SK-N-SH (cell line): ENCODE data around the gene MRM2. TPM values are rescaled to one million over a fixed set of nuclear protein-coding genes. Genes with fewer than 3 reads are reported as not detected.

ENCODE experiments used
- CTCF ChIA-PET: fragments of 300-600, 350-600 bp; formaldehyde crosslinking; extraction: SDS; loops from one replicate; lab custom pipeline; 2021; lab: Yijun Ruan, JAX
- POLR2A ChIA-PET: fragments of 350-600 bp; sonication (Branson Sonifier 250); formaldehyde crosslinking; extraction: SDS; loops from one replicate; lab custom pipeline; 2020; ENCODE audit warnings: antibody characterized with exemption, inconsistent platforms; lab: Yijun Ruan, JAX
- DNase-seq: peaks from one replicate; pipeline ENCODE4 v3.0.0; 2012
- H2AFZ ChIP-seq: fragments of 200-600 bp; sonication (generic); 2 replicates; pipeline ENCODE4 v1.8.1; 2016; ENCODE audit warnings: antibody characterized with exemption, mild to moderate bottlenecking, low read depth
- H3F3A ChIP-seq: fragments of 200-600 bp; sonication (generic); replicated peaks from 2 replicates; pipeline ENCODE3; 2016; ENCODE audit warnings: antibody characterized with exemption, mild to moderate bottlenecking; ENCODE audit not compliant: insufficient read depth
- H3K27ac ChIP-seq, 2 experiments: fragments of 200-500 bp in 1 of 2; fragments of 200-600 bp in 1 of 2; sonication (Bioruptor generic) in 1 of 2; sonication (generic), shearing (Covaris generic) in 1 of 2; 2 replicates each; pipeline versions ENCODE4 v1.5.1 to v1.6.1; 2014 to 2016; ENCODE audit warnings: low read depth in 2 of 2, inconsistent platforms in 1 of 2, low read length in 1 of 2, mild to moderate bottlenecking in 1 of 2, mixed read lengths in 1 of 2
- H3K27me3 ChIP-seq: fragments of 200-600 bp; sonication (generic), shearing (Covaris generic); 2 replicates; pipeline ENCODE4 v1.6.1; 2016; ENCODE audit warnings: mixed run types; ENCODE audit not compliant: insufficient read depth
- H3K36me3 ChIP-seq, 2 experiments: fragments of 200-500 bp in 1 of 2; fragments of 200-600 bp in 1 of 2; sonication (Bioruptor generic) in 1 of 2; sonication (generic) in 1 of 2; replicated peaks in 1 of 2; 2 replicates each; pipeline versions ENCODE3 to v1.5.1; 2014 to 2016; ENCODE audit warnings: low read length in 1 of 2, mild to moderate bottlenecking in 1 of 2; ENCODE audit not compliant: insufficient read depth in 2 of 2, control insufficient read depth in 1 of 2
- H3K4me1 ChIP-seq, 2 experiments: fragments of 200-500 bp in 1 of 2; fragments of 200-600 bp in 1 of 2; sonication (Bioruptor generic) in 1 of 2; sonication (generic), shearing (Covaris generic) in 1 of 2; 2 replicates each; pipeline versions ENCODE4 v1.5.1 to v1.6.1; 2014 to 2016; ENCODE audit warnings: low read depth in 1 of 2, low read length in 1 of 2, mixed run types in 1 of 2; ENCODE audit not compliant: insufficient read depth in 2 of 2, control insufficient read depth in 1 of 2
- H3K4me2 ChIP-seq: fragments of 200-600 bp; sonication (generic), shearing (Covaris generic); 2 replicates; pipeline ENCODE4 v1.6.1; 2017; ENCODE audit warnings: mixed run types
- H3K4me3 ChIP-seq, 2 experiments: fragments of 200-500 bp in 1 of 2; fragments of 200-600 bp in 1 of 2; sonication (Bioruptor generic) in 1 of 2; sonication (generic), shearing (Covaris generic) in 1 of 2; 2 replicates each; pipeline versions ENCODE4 v1.5.1 to v1.8.1; 2014 to 2016; ENCODE audit warnings: low read depth in 2 of 2, inconsistent platforms in 1 of 2, low read length in 1 of 2, mild to moderate bottlenecking in 1 of 2, mixed read lengths in 1 of 2, moderate library complexity in 1 of 2
- H3K79me2 ChIP-seq: fragments of 200-600 bp; sonication (generic); 2 replicates; pipeline ENCODE4 v1.8.1; 2017; ENCODE audit warnings: mild to moderate bottlenecking; ENCODE audit not compliant: insufficient read depth
- H3K9ac ChIP-seq: fragments of 200-600 bp; sonication (generic); 2 replicates; pipeline ENCODE4 v1.6.1; 2017; ENCODE audit warnings: mixed run types
- H3K9me2 ChIP-seq: fragments of 200-600 bp; sonication (generic); 2 replicates; pipeline ENCODE4 v1.6.1; 2017; ENCODE audit warnings: mixed run types
- H3K9me3 ChIP-seq: fragments of 200-600 bp; sonication (generic); 2 replicates; pipeline ENCODE4 v1.6.1; 2017; ENCODE audit warnings: mixed run types, mild to moderate bottlenecking, moderate library complexity
- H4K20me1 ChIP-seq: fragments of 200-600 bp; sonication (generic); 2 replicates; pipeline ENCODE4 v1.6.1; 2017; ENCODE audit warnings: mild to moderate bottlenecking, mixed run types; ENCODE audit not compliant: insufficient read depth
- EP300 ChIP-seq, 2 experiments: IDR thresholded peaks; 2 replicates each; pipeline versions ENCODE4 v1.4.0 to v1.6.1; 2012; ENCODE audit warnings: borderline replicate concordance in 1 of 2, low read depth in 1 of 2, low read length in 1 of 2
- EZH2phosphoT487 ChIP-seq: fragments of 200-600 bp; sonication (generic); IDR thresholded peaks from 2 replicates; pipeline ENCODE4 v1.6.1; 2017; ENCODE audit warnings: low read depth, mixed run types, mild to moderate bottlenecking, antibody characterized with exemption, moderate library complexity, borderline replicate concordance
- FOXM1 ChIP-seq: IDR thresholded peaks from 2 replicates; pipeline ENCODE4 v1.4.0; 2012; ENCODE audit warnings: low read depth, mild to moderate bottlenecking
- GABPA ChIP-seq: IDR thresholded peaks from 2 replicates; pipeline ENCODE4 v1.4.0; 2012; ENCODE audit warnings: low read depth, mild to moderate bottlenecking
- GATA2 ChIP-seq: sonication (generic); formaldehyde crosslinking; IDR thresholded peaks from 2 replicates; pipeline ENCODE4 v1.5.0; 2020; ENCODE audit warnings: mild to moderate bottlenecking, missing genetic modification reagents
- MAX ChIP-seq: IDR thresholded peaks from 2 replicates; pipeline ENCODE4 v1.4.0; 2012; ENCODE audit warnings: low read depth
- MEF2A ChIP-seq: IDR thresholded peaks from 2 replicates; pipeline ENCODE4 v1.4.0; 2012; ENCODE audit warnings: low read depth, borderline replicate concordance
- MXI1 ChIP-seq: IDR thresholded peaks from 2 replicates; pipeline ENCODE4 v1.6.1; 2012; ENCODE audit warnings: mild to moderate bottlenecking, low read depth, low read length, improper control_type of control experiment
- NFIC ChIP-seq: IDR thresholded peaks from 2 replicates; pipeline ENCODE4 v1.4.0; 2012; ENCODE audit warnings: borderline replicate concordance
- RAD21 ChIP-seq: IDR thresholded peaks from 2 replicates; pipeline ENCODE4 v1.6.1; 2012; ENCODE audit warnings: mild to moderate bottlenecking, low read length
- RCOR1 ChIP-seq: fragments of 150-350 bp; IDR thresholded peaks from 2 replicates; pipeline ENCODE4 v1.6.1; 2017; ENCODE audit warnings: antibody characterized with exemption, low read length
- REST ChIP-seq: IDR thresholded peaks from 2 replicates; pipeline ENCODE4 v1.6.1; 2012; ENCODE audit warnings: mild to moderate bottlenecking, low read depth, low read length, moderate library complexity
- SIN3A ChIP-seq: IDR thresholded peaks from 2 replicates; pipeline ENCODE4 v1.6.1; 2012; ENCODE audit warnings: low read depth, mild to moderate bottlenecking, low read length, moderate library complexity, borderline replicate concordance
- SMC3 ChIP-seq: IDR thresholded peaks from 2 replicates; pipeline ENCODE4 v1.6.1; 2012; ENCODE audit warnings: low read depth, low read length, improper control_type of control experiment
- TAF1 ChIP-seq: IDR thresholded peaks from 2 replicates; pipeline ENCODE4 v1.6.1; 2012; ENCODE audit warnings: low read depth, mild to moderate bottlenecking, low read length, moderate library complexity, borderline replicate concordance
- TEAD4 ChIP-seq: IDR thresholded peaks from 2 replicates; pipeline ENCODE4 v1.4.0; 2012; ENCODE audit warnings: mild to moderate bottlenecking, borderline replicate concordance; ENCODE audit not compliant: insufficient read depth
- USF1 ChIP-seq: IDR thresholded peaks from 2 replicates; pipeline ENCODE4 v1.4.0; 2012; ENCODE audit warnings: low read depth, borderline replicate concordance
- YY1 ChIP-seq: IDR thresholded peaks from 2 replicates; pipeline ENCODE4 v1.4.0; 2012; ENCODE audit warnings: low read depth, mild to moderate bottlenecking
- ZBTB33 ChIP-seq: IDR thresholded peaks from 2 replicates; pipeline ENCODE4 v1.4.0; 2012; ENCODE audit warnings: low read depth, borderline replicate concordance
- WGBS: methylation state at CpG from one replicate; pipeline ENCODE4 v1.1.6; 2017; ENCODE audit warnings: low lambda C conversion rate; 5-methylcytosine and 5-hydroxymethylcytosine counted together
- polyA plus RNA-seq, 3 experiments: library from polyadenylated mRNA; depleted of rRNA; stranded (reverse); fragments of >200 nt; gene quantifications; 2 replicates each; pipeline ENCODE4 v1.2.3, GENCODE V29; 2012
- TF ChIP-seq, protein P1 (sequence below): fragments of 200-600 bp; sonication (generic); IDR thresholded peaks from 2 replicates; pipeline ENCODE4 v1.6.1; 2017; ENCODE audit warnings: antibody characterized with exemption, mild to moderate bottlenecking, moderate library complexity
- TF ChIP-seq, protein P2 (sequence below): fragments of 150-350 bp; IDR thresholded peaks from 2 replicates; pipeline ENCODE4 v1.6.1; 2016; ENCODE audit warnings: mild to moderate bottlenecking, low read depth, low read length

The MRM2 gene
- polyA plus RNA-seq, 1 of the 3 experiments (the other 2 are of a cell fraction) = 30.7 TPM

- no peak for TF ChIP-seq EP300 (IDR thresholded peaks at IDR 0.05; ENCODE audit: borderline replicate concordance in 1 of 2, low read depth in 1 of 2, low read length in 1 of 2)
- TF ChIP-seq, all 33 proteins: peak for 0
Observed at GRCh38 chr7:2244404-2244995, 2.5 kb upstream of the MRM2 start (continued).

DNA sequence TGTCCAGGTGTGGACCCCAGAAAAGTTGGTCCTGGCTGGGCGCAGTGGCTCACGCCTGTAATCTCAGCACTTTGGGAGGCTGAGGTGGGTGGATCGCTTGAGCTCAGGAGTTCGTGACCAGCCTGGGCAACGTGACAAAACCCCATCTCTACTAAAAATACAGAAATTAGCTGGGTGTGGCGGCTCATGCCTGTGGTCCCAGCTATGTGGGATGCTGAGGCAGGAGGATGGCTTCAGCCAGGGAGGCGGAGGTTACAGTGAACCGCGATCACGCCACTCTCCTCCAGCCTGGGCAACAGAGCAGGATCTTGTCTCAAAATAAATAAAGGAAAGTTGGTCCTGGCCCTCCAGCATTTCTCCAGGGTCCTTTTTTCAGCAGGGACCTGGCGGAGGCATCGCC is 1.5 kb upstream of the MRM2 start:
- H3F3A ChIP-seq = peaks cover 11% of the 10 kb centered on the region
- H3K4me1 ChIP-seq = peaks cover 3 to 16% of the 10 kb centered on the region in 2 experiments; a peak in 3 of 4 replicates
- H3K36me3 ChIP-seq = peaks cover 7 to 8% of the 10 kb centered on the region in 2 experiments
- H3K27me3 ChIP-seq = no peaks in the 10 kb centered on the region
- 97% methylated on average over 12 of the region's 12 CpGs for WGBS
- no peak overlapping the region for H3K9ac ChIP-seq
- H3K79me2 ChIP-seq = peaks cover 47% of the 10 kb centered on the region
- POLR2A ChIA-PET = no interaction called here
- DNase-seq = no peak
- H2AFZ ChIP-seq = no peak overlapping the region
- TF ChIP-seq MXI1 (no peak), GATA2 (no peak), NFIC (no peak), YY1 (no peak), RCOR1 (no peak), EZH2phosphoT487 (no peak), RAD21 (no peak), SIN3A (no peak), FOXM1 (no peak), TAF1 (no peak), MAX (no peak), USF1 (no peak), ZBTB33 (no peak), GABPA (no peak), MEF2A (no peak), SMC3 (no peak), TEAD4 (no peak), REST (no peak)
- TF ChIP-seq, protein P1, sequence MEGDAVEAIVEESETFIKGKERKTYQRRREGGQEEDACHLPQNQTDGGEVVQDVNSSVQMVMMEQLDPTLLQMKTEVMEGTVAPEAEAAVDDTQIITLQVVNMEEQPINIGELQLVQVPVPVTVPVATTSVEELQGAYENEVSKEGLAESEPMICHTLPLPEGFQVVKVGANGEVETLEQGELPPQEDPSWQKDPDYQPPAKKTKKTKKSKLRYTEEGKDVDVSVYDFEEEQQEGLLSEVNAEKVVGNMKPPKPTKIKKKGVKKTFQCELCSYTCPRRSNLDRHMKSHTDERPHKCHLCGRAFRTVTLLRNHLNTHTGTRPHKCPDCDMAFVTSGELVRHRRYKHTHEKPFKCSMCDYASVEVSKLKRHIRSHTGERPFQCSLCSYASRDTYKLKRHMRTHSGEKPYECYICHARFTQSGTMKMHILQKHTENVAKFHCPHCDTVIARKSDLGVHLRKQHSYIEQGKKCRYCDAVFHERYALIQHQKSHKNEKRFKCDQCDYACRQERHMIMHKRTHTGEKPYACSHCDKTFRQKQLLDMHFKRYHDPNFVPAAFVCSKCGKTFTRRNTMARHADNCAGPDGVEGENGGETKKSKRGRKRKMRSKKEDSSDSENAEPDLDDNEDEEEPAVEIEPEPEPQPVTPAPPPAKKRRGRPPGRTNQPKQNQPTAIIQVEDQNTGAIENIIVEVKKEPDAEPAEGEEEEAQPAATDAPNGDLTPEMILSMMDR = no peak
- TF ChIP-seq, protein P2, sequence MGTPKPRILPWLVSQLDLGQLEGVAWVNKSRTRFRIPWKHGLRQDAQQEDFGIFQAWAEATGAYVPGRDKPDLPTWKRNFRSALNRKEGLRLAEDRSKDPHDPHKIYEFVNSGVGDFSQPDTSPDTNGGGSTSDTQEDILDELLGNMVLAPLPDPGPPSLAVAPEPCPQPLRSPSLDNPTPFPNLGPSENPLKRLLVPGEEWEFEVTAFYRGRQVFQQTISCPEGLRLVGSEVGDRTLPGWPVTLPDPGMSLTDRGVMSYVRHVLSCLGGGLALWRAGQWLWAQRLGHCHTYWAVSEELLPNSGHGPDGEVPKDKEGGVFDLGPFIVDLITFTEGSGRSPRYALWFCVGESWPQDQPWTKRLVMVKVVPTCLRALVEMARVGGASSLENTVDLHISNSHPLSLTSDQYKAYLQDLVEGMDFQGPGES = no peak
- no peak overlapping the region for H3K4me3 ChIP-seq
- no peaks in the 10 kb centered on the region for H3K9me2 ChIP-seq
- CTCF ChIA-PET = interaction anchor here (2.1 kb wide), 1 partner anchor 18 kb away, joined by 8 read pairs; no protein-coding TSS in a partner anchor
- peak overlapping the region; percentile 100 for H3K4me2 ChIP-seq
- 0 out of 2 replicates have a peak, but pooled peaks cover 6% of the 10 kb centered on the region for H4K20me1 ChIP-seq
- no peaks in the 10 kb centered on the region for H3K9me3 ChIP-seq
- H3K27ac ChIP-seq = no peak overlapping the region
